Measurements from ENCODE around the gene ZDHHC9.

The ZDHHC9 gene

GRCh38 chrX:129787336-129788055, 56.2 kb downstream of the ZDHHC9 start:
- DNase-seq (ENCODE audit: low spot score) = no peak
- no peak for FAIRE-seq

- DNase-seq (ENCODE audit: low spot score) (no peak), FAIRE-seq (no peak)
Observed at GRCh38 chrX:129786210-129786651, 57.5 kb downstream of the ZDHHC9 start.

GRCh38 chrX:129785160-129785947, 58.3 kb downstream of the ZDHHC9 start:
- no peak for FAIRE-seq
- no peak for DNase-seq (ENCODE audit: low spot score)

GRCh38 chrX:129784371-129784770, 59.3 kb downstream of the ZDHHC9 start:
- DNase-seq (ENCODE audit: low spot score) (no peak), FAIRE-seq (no peak)

- DNase-seq (ENCODE audit: low spot score) (no peak), FAIRE-seq (no peak)
Observed at GRCh38 chrX:129783291-129783713, 60.4 kb downstream of the ZDHHC9 start.

GRCh38 chrX:129782706-129783105, 61.0 kb downstream of the ZDHHC9 start:
- no peak for FAIRE-seq
- no peak for DNase-seq (ENCODE audit: low spot score)

GRCh38 chrX:129781680-129782495, 61.8 kb downstream of the ZDHHC9 start:
- DNase-seq (ENCODE audit: low spot score) = no peak
- no peak for FAIRE-seq

GRCh38 chrX:129781134-129781672, 62.5 kb downstream of the ZDHHC9 start:
- FAIRE-seq (no peak), DNase-seq (ENCODE audit: low spot score) (no peak)

GRCh38 chrX:129780441-129781105, 63.1 kb downstream of the ZDHHC9 start:
- no peak for DNase-seq (ENCODE audit: low spot score)
- no peak for FAIRE-seq

GRCh38 chrX:129779747-129780146, 63.9 kb downstream of the ZDHHC9 start, which contains the start of gene SASH3:
Gene SASH3, plus strand, starts transcription at chrX:129779949. Its CDS starts 149 bp downstream, at chrX:129780098.
- DNase-seq (ENCODE audit: low spot score) = no peak
- no peak for FAIRE-seq

GRCh38 chrX:129779086-129779672, 64.5 kb downstream of the ZDHHC9 start:
- FAIRE-seq (no peak), DNase-seq (ENCODE audit: low spot score) (no peak)

- DNase-seq (ENCODE audit: low spot score) (no peak), FAIRE-seq (no peak)
Observed at GRCh38 chrX:129777218-129778030, 66.3 kb downstream of the ZDHHC9 start.

- DNase-seq (ENCODE audit: low spot score) = no peak
- no peak for FAIRE-seq
Observed at GRCh38 chrX:129773649-129774458, 69.8 kb downstream of the ZDHHC9 start.

GRCh38 chrX:129772796-129773431, 70.8 kb downstream of the ZDHHC9 start:
- FAIRE-seq (no peak), DNase-seq (ENCODE audit: low spot score) (no peak)

- FAIRE-seq (no peak), DNase-seq (ENCODE audit: low spot score) (no peak)
Observed at GRCh38 chrX:129771266-129771995, 72.3 kb downstream of the ZDHHC9 start.

GRCh38 chrX:129769467-129770154, 74.1 kb downstream of the ZDHHC9 start:
- no peak for FAIRE-seq
- DNase-seq (ENCODE audit: low spot score) = peak; percentile 3

Data from urothelium cell line (cell line).